Body of pancreas (tissue), 4 donors: ENCODE results near the gene MERTK. TPM values are rescaled to one million over a fixed set of nuclear protein-coding genes. Genes with fewer than 3 reads are reported as not detected.

ENCODE experiments used
- ATAC-seq: fragments of 150-250 bp; one replicate; pipeline ENCODE4 v1.9.1; 2016
- DNase-seq, 4 donors: peaks; one replicate each; pipeline ENCODE4 v3.0.0-alpha.2; 2019
- H3K27ac ChIP-seq, 4 donors: fragments of 200-600 bp; sonication (generic); 1 replicate in 3 of 4; 2 replicates in 1 of 4; pipeline versions ENCODE4 v1.5.1 to v1.6.1; 2016 to 2019; ENCODE audit warnings: mild to moderate bottlenecking in 1 of 4, mixed read lengths in 1 of 4, moderate library complexity in 1 of 4
- H3K27me3 ChIP-seq, 2 donors: fragments of 200-600 bp; sonication (generic); one replicate each; pipeline ENCODE4 v1.6.0; 2016; ENCODE audit warnings: mild to moderate bottlenecking in 1 of 2
- H3K36me3 ChIP-seq, 2 donors: fragments of 200-600 bp; sonication (generic); replicated peaks in 1 of 2; 2 replicates each; pipeline ENCODE4 v1.5.1; 2016; ENCODE audit warnings: low read depth in 2 of 2; ENCODE audit not compliant: insufficient read depth in 1 of 2
- H3K4me1 ChIP-seq: fragments of 200-600 bp; sonication (generic); one replicate; pipeline ENCODE4 v1.6.0; 2016
- H3K4me3 ChIP-seq, 2 donors: fragments of 200-600 bp; sonication (generic); 1 replicate in 1 of 2; 2 replicates in 1 of 2; pipeline ENCODE4 v1.5.1; 2016 to 2019
- H3K9me3 ChIP-seq, 3 donors: fragments of 200-600 bp; sonication (generic); 1 replicate in 2 of 3; 2 replicates in 1 of 3; pipeline ENCODE4 v1.5.1; 2016
- POLR2A ChIP-seq, 3 donors: fragments of 450-650 bp; IDR thresholded peaks; one replicate each; pipeline ENCODE4 v1.6.1; 2016; ENCODE audit warnings: antibody characterized with exemption in 3 of 3, mild to moderate bottlenecking in 2 of 3
- WGBS, 2 donors: methylation state at CpG; one replicate each; pipeline ENCODE4 v1.1.5; 2017; 5-methylcytosine and 5-hydroxymethylcytosine counted together
- intact Hi-C: fragments of 100-400 bp; cut with DNase I; formaldehyde crosslinking; loops from one replicate; pipeline ENCODE4 v1.15.1; 2023
- total RNA-seq, 2 donors: library from RNA; depleted of rRNA; stranded (reverse); fragments of >200 nt; gene quantifications; one replicate each; pipeline ENCODE4 v1.1.0, GENCODE V29; 2016
- TF ChIP-seq, protein P1 (sequence below), 7 experiments: fragments of 450-650 bp in 4 of 7; fragments of 200-600 bp in 3 of 7; sonication (generic) in 3 of 7; IDR thresholded peaks; one replicate each; pipeline ENCODE4 v1.5.1; 2016 to 2019; ENCODE audit warnings: antibody characterized with exemption in 7 of 7

MERTK gene
- total RNA-seq, 2 donors from 2014 or later: 7.9 to 9.6 TPM

DNA sequence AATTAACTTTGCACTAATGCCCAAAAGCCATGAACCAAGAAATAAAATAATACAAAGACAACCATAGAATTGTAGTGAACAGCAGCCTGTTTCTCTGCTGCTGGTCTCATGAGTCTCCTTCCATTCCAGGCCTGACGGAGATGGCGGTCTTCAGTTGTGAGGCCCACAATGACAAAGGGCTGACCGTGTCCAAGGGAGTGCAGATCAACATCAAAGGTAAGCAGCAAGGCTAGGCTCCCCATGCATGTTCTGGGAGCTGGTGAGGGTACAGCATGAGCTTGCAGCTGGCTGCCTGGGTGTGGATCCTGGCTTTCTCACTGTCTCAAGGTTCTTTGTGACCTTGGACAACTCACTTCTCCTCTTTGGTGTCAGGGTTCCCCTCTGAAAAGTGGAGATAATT lies 66.7 kb downstream of the MERTK start:
- Histone ChIP-seq H3K27me3 (no peaks in the 10 kb centered on the region), H3K27ac (no peak overlapping the region), H3K9me3 (no peaks in the 10 kb centered on the region), H3K4me3 (no peak overlapping the region), H3K36me3 (no peaks in the 10 kb centered on the region), H3K4me1 (peaks cover 7% of the 10 kb centered on the region)
- intact Hi-C loops: no loop called here
- WGBS, 2 donors: 92 to 94% methylated on average over 3 of the region's 3 CpGs
- DNase-seq (no peak), ATAC-seq (no peak)
- TF ChIP-seq POLR2A (IDR thresholded peaks at IDR 0.05): no peak
- TF ChIP-seq, protein P1, sequence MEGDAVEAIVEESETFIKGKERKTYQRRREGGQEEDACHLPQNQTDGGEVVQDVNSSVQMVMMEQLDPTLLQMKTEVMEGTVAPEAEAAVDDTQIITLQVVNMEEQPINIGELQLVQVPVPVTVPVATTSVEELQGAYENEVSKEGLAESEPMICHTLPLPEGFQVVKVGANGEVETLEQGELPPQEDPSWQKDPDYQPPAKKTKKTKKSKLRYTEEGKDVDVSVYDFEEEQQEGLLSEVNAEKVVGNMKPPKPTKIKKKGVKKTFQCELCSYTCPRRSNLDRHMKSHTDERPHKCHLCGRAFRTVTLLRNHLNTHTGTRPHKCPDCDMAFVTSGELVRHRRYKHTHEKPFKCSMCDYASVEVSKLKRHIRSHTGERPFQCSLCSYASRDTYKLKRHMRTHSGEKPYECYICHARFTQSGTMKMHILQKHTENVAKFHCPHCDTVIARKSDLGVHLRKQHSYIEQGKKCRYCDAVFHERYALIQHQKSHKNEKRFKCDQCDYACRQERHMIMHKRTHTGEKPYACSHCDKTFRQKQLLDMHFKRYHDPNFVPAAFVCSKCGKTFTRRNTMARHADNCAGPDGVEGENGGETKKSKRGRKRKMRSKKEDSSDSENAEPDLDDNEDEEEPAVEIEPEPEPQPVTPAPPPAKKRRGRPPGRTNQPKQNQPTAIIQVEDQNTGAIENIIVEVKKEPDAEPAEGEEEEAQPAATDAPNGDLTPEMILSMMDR (IDR thresholded peaks at IDR 0.05): no peak

DNA sequence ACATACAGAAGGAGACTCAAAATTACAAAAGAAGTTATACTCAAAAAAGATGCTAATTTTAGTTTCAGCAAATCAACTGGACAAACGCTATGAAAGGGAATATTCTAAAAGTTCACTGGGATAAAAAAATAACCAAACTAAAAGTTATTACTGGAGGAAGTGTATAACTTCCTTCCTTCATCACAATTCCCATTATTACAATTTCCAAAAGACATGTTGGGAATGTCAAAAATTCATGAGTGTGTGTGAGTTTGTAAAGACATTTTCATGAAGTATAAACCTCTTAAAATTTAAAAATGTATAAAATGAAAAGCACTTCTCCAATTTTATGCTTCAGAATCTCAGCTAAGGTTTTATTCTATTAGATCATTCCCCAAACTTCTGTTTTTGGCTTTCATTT lies 67.8 kb downstream of the MERTK start:
- 71 to 72% methylated on average over 1 of the region's 1 CpG for WGBS, 2 donors
- Histone ChIP-seq H3K4me1 (peaks cover 7% of the 10 kb centered on the region), H3K9me3 (no peaks in the 10 kb centered on the region), H3K27me3 (no peaks in the 10 kb centered on the region), H3K27ac (no peak overlapping the region), H3K4me3 (no peak overlapping the region), H3K36me3 (no peaks in the 10 kb centered on the region)
- DNase-seq: no peak
- no peak for ATAC-seq
- TF ChIP-seq POLR2A (IDR thresholded peaks at IDR 0.05): no peak
- TF ChIP-seq, protein P1 (IDR thresholded peaks at IDR 0.05): no peak
- intact Hi-C loops: no loop called here

DNA sequence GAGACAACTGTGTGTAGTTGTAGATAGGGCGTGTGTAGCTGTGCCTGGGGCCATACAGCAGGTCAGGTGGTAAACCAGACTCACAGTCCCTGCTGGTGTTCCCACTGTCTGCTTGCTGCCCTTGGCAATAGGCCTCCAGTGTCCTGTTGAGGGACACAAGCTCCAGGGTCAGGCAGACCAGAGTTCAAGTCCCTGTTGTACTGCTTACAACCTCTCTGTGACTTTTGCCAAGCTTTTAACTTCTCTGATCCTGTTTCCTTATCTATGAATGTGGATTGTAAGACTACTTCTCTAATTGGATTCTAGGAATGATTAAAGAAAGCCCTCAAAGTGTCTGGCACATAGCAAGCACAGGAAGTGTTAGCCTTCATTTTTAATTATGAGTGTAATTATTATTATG lies 68.6 kb downstream of the MERTK start:
- Histone ChIP-seq H3K4me1 (peaks cover 7% of the 10 kb centered on the region), H3K9me3 (no peaks in the 10 kb centered on the region), H3K27me3 (no peaks in the 10 kb centered on the region), H3K4me3 (no peak overlapping the region), H3K36me3 (no peaks in the 10 kb centered on the region), H3K27ac (no peak overlapping the region)
- no peak for ATAC-seq
- 86 to 90% methylated on average over 1 of the region's 1 CpG for WGBS, 2 donors
- no peak for TF ChIP-seq POLR2A (IDR thresholded peaks at IDR 0.05)
- TF ChIP-seq, protein P1 (IDR thresholded peaks at IDR 0.05): no peak
- intact Hi-C loops: no loop called here
- DNase-seq: no peak

DNA sequence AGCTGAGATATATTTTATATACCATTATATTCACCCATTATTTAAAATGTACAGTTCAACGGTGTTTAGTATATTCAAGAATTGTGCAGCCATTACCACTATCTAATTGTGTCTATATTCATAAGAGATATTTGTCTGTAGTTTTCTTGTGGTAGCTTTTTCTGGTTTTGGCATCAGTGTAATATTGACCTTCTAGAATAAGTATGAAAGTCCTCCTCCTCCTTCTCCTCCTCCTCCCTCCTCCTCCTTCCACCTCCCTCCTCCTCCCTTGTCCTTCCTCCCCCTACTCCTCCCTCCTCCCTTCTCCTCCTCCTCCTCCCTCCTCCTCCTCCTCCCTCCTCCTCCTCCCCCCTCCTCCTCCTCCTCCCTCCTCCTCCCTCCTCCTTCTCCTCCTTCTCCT lies 72.0 kb downstream of the MERTK start:
- TF ChIP-seq, protein P1 (IDR thresholded peaks at IDR 0.05): no peak
- TF ChIP-seq POLR2A (IDR thresholded peaks at IDR 0.05): no peak
- intact Hi-C loops: no loop called here
- no peaks in the 10 kb centered on the region for H3K36me3 ChIP-seq
- no peak overlapping the region for H3K4me3 ChIP-seq
- H3K4me1 ChIP-seq: no peaks in the 10 kb centered on the region
- WGBS, 2 donors: 67 to 96% methylated on average over 1 of the region's 1 CpG
- H3K27ac ChIP-seq: no peak overlapping the region
- H3K27me3 ChIP-seq: no peaks in the 10 kb centered on the region
- ATAC-seq: no peak
- H3K9me3 ChIP-seq: no peaks in the 10 kb centered on the region
- DNase-seq: no peak

DNA sequence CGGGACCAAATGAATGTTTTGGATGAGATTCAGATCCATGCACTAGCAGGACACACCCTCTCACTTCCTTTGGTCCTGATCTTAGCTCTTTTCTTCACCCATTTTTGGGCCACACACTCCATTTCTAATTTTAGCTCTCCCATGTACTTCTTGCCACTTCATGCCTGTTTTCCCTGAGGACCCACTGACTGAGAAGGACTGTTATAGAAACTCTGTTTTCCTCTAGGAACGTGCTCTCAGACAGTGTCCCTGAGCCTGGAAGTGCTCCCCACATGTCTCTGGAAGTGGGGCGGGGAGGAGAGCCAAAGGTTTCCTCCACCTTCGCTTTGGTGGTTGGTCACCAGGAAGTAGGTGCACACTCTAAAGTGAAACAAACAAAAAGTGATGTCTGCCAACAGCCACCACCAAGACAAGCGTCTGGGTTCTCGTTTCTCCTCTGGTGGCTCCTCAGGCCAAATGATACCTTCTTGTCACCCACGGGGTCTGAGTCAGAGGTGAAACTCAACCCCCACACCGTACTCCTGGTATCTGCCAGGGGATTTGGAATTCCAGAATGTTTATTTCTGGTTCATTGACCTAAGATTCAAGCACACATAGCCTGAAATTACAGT lies 74.7 kb downstream of the MERTK start:
- no peak for TF ChIP-seq POLR2A (IDR thresholded peaks at IDR 0.05)
- TF ChIP-seq, protein P1 (IDR thresholded peaks at IDR 0.05): no peak
- no peaks in the 10 kb centered on the region for H3K9me3 ChIP-seq
- H3K36me3 ChIP-seq: no peaks in the 10 kb centered on the region
- no peak overlapping the region for H3K4me3 ChIP-seq
- H3K4me1 ChIP-seq: no peaks in the 10 kb centered on the region
- ATAC-seq: no peak
- intact Hi-C loops: no loop called here
- DNase-seq: no peak
- H3K27ac ChIP-seq: no peak overlapping the region
- WGBS, 2 donors: 76 to 81% methylated on average over 8 of the region's 8 CpGs
- H3K27me3 ChIP-seq: no peaks in the 10 kb centered on the region
